ENCODE results near the gene DNAH17.

- no peak for TF ChIP-seq CREB5 (CRISPR knock-in tag; IDR thresholded peaks at IDR 0.05; ENCODE audit: low read depth)
- TF ChIP-seq OSR1 (CRISPR knock-in tag; IDR thresholded peaks at IDR 0.05): no peak
- no peak for TF ChIP-seq ZFP30 (CRISPR knock-in tag; IDR thresholded peaks at IDR 0.05)
- no peak for TF ChIP-seq CSDC2 (CRISPR knock-in tag; IDR thresholded peaks at IDR 0.05)
- TF ChIP-seq ARNTL (CRISPR knock-in tag; IDR thresholded peaks at IDR 0.05; ENCODE audit: borderline replicate concordance, low read depth): no peak
- no peak for TF ChIP-seq ISL1 (CRISPR knock-in tag; IDR thresholded peaks at IDR 0.05)
- no peak for TF ChIP-seq BACH2 (CRISPR knock-in tag; IDR thresholded peaks at IDR 0.05; ENCODE audit: borderline replicate concordance)
- TF ChIP-seq ZFP3 (CRISPR knock-in tag; IDR thresholded peaks at IDR 0.05): no peak
- TF ChIP-seq SNAI2 (CRISPR knock-in tag; IDR thresholded peaks at IDR 0.05): no peak
- TF ChIP-seq RARB (CRISPR knock-in tag; IDR thresholded peaks at IDR 0.05): no peak
- no peak for TF ChIP-seq PATZ1 (CRISPR knock-in tag; IDR thresholded peaks at IDR 0.05; ENCODE audit: borderline replicate concordance)
- no peak for TF ChIP-seq ESRRG (CRISPR knock-in tag; IDR thresholded peaks at IDR 0.05)
Observed at GRCh38 chr17:78401891-78402290, 175.3 kb downstream of the DNAH17 start.

Data from SK-N-SH treated with all-trans-retinoic acid at 6 μM for 48 hours (cell line).